WERI-Rb-1 (cell line): ENCODE measurements around the gene TENM4.
"Not testable (repeated sequence)": the region's sequence is repeated elsewhere in the genome, so short reads cannot be mapped to it uniquely, and the experiment has no call there.

Experiments
- DNase-seq: peaks from one replicate; pipeline ENCODE4 v3.0.0-alpha.2; 2020
- H3K27ac ChIP-seq: fragments of 250-450 bp; sonication (Bioruptor Pico); 2 replicates; pipeline ENCODE4 v1.5.1; 2020; ENCODE audit warnings: mild to moderate bottlenecking, moderate library complexity
- H3K27me3 ChIP-seq: fragments of 250-450 bp; sonication (Bioruptor Pico); 2 replicates; pipeline ENCODE4 v1.5.1; 2021; ENCODE audit warnings: mild to moderate bottlenecking, low read depth, moderate library complexity; ENCODE audit not compliant: insufficient read depth, severe bottlenecking
- H3K36me3 ChIP-seq: fragments of 250-450 bp; sonication (Bioruptor Pico); 2 replicates; pipeline ENCODE4 v1.5.1; 2020; ENCODE audit warnings: mild to moderate bottlenecking, moderate library complexity
- H3K4me3 ChIP-seq: 2 replicates; pipeline ENCODE4 v1.5.1; 2011; ENCODE audit warnings: low read depth, mild to moderate bottlenecking, control low read depth, low read length
- H3K9me3 ChIP-seq: fragments of 250-450 bp; sonication (Bioruptor Pico); 2 replicates; pipeline ENCODE4 v1.5.1; 2021; ENCODE audit warnings: mild to moderate bottlenecking, moderate library complexity; ENCODE audit not compliant: severe bottlenecking
- CTCF ChIP-seq: IDR thresholded peaks from 2 replicates; pipeline ENCODE4 v1.5.1; 2011; ENCODE audit warnings: low read depth, mild to moderate bottlenecking, control low read depth, inconsistent platforms, low read length

TENM4 gene

DNA sequence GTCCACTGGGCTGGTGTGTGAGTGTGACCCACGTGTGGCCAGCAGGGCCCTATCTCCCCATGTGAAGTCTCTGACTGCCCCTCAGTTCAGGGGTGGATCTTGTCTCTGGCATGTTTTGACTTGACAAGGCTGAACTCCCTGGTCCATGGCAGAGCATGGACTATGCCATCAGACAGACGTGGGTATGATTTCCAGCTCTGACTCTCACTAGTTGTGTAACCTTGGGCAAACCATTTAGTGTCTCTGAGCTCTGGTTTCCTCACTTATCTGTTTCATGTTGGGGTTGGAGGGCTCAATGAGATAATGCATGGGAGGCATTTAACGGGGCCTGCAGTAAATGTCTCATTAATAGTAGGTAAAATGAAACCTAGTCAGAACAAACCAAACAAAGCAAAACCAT lies 611.7 kb downstream of the TENM4 start:
- no peak for TF ChIP-seq CTCF
- no peak overlapping the region for H3K4me3 ChIP-seq
- no peak overlapping the region for H3K27ac ChIP-seq

GRCh38 chr11:78828676-78829075 lies 612.2 kb downstream of the TENM4 start:
- Histone ChIP-seq H3K36me3 (no peaks in the 10 kb centered on the region), H3K27me3 (no peaks in the 10 kb centered on the region), H3K27ac (no peak overlapping the region), H3K4me3 (no peak overlapping the region), H3K9me3 (no peaks in the 10 kb centered on the region)
- no peak for DNase-seq
- TF ChIP-seq CTCF, result no peak

More for the DNA sequence above, 611.7 kb downstream of the TENM4 start:
- no peaks in the 10 kb centered on the region for H3K36me3 ChIP-seq
- DNase-seq, result no peak
- no peaks in the 10 kb centered on the region for H3K9me3 ChIP-seq
- H3K27me3 ChIP-seq, result no peaks in the 10 kb centered on the region

DNA sequence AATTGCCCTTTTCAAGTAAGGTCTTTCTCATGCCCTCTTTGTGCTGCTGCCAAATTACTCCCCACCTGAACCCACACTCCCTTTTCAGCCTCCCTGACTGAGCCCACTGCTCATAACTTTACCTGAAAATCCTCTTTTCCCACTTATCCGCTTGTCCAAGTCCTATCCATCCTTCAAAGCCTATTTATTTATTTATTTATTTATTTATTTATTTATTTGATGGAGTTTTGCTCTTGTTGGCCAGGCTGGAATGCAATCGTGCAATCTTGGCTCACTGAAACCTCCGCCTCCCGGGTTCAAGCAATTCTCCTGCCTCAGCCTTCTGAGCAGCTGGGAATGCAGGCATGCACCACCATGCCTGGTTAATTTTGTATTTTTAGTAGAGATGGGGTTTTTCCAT lies 613.5 kb downstream of the TENM4 start:
- not testable (repeated sequence) for H3K27me3 ChIP-seq, H3K27ac ChIP-seq, H3K36me3 ChIP-seq, DNase-seq, H3K4me3 ChIP-seq, H3K9me3 ChIP-seq

- H3K27ac ChIP-seq, result no peak overlapping the region
- TF ChIP-seq CTCF, result no peak
Measured at GRCh38 chr11:78825591-78826020, 615.2 kb downstream of the TENM4 start.

DNA sequence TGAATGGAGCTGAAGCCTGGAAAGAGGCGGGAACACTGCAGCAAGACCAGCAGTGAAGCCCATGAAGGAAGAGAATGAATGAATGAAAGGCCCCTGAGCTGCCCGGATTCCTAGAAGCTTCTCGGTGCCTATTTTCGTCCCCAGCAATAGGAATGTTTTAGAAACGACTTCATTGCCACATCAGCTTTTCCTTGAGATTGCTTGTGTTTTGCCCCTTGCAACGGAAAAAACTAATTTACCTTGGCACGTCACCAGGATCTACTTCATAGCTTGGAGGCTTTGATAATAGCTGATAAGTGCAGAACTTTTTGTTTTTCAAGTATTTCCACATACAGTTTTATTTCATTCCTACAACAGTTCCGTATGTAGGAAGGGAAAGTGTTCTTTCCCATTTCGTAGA lies 617.2 kb downstream of the TENM4 start:
- no peak overlapping the region for H3K4me3 ChIP-seq
- TF ChIP-seq CTCF, result no peak
- no peaks in the 10 kb centered on the region for H3K27me3 ChIP-seq
- H3K9me3 ChIP-seq, result no peaks in the 10 kb centered on the region
- H3K27ac ChIP-seq, result no peak overlapping the region
- DNase-seq, result no peak
- no peaks in the 10 kb centered on the region for H3K36me3 ChIP-seq

More at GRCh38 chr11:78825591-78826020, 615.2 kb downstream of the TENM4 start:
- Histone ChIP-seq H3K9me3 (no peaks in the 10 kb centered on the region), H3K36me3 (no peaks in the 10 kb centered on the region), H3K27me3 (no peaks in the 10 kb centered on the region), H3K4me3 (no peak overlapping the region)
- DNase-seq, result no peak

DNA sequence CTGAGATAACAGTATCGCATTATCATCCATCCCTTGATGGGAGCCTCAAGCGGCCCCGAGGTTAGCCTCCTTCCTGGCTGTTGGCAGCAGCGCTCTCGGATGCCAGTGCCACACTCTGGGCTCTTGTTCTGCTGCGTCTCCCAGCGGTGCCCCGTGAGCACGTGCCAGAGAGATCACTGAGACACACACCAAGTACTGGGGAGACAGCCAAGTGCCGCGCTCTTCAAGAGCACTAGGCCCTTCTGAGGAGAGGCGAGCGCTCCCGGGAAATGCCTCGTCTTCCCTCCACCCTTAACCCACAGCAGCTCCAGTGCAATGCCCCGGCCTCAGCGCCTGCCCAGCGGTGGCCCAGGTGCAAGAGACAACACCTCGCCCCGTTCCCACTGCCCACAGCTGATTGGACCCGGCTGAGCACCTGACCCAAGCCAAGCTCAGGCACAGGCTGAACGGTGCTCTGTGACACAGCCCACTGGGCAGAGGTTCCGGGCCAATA lies 617.9 kb downstream of the TENM4 start:
- no peaks in the 10 kb centered on the region for H3K9me3 ChIP-seq
- no peak overlapping the region for H3K27ac ChIP-seq
- no peak for DNase-seq
- no peaks in the 10 kb centered on the region for H3K27me3 ChIP-seq
- no peaks in the 10 kb centered on the region for H3K36me3 ChIP-seq
- H3K4me3 ChIP-seq, result no peak overlapping the region
- TF ChIP-seq CTCF, result no peak
